ENCODE results near the gene PCDH9.

The PCDH9 gene

GRCh38 chr13:66895780-66896179, 334.4 kb downstream of the PCDH9 start:
- Histone ChIP-seq H2AFZ (ENCODE audit: low read length) (peak overlapping the region; percentile 31), H2BK15ac (ENCODE audit: low read length) (no peak overlapping the region), H2AK5ac (ENCODE audit: low read depth, low read length) (no peak overlapping the region), H3K4me2 (ENCODE audit: insufficient read depth, low read length, poor library complexity, severe bottlenecking) (no peak overlapping the region), H2BK120ac (ENCODE audit: low read depth, low read length) (no peak overlapping the region), H2BK12ac (ENCODE audit: low read length) (no peak overlapping the region), H3K36me3 (replicated peaks in 1 of 2; ENCODE audit: control insufficient read depth in 2 of 2, insufficient read depth in 2 of 2, low read length in 2 of 2) (no peaks in the 10 kb centered on the region), H3K27ac (replicated peaks; ENCODE audit: low read length) (no peak overlapping the region), H3K23ac (ENCODE audit: low read depth, low read length, poor library complexity) (no peak overlapping the region), H3K18ac (ENCODE audit: low read length) (no peak overlapping the region), H3K4me1 (ENCODE audit: control insufficient read depth in 2 of 2, insufficient read depth in 1 of 2, low read depth in 1 of 2, low read length in 2 of 2) (no peaks in the 10 kb centered on the region), H3K4ac (ENCODE audit: low read length) (no peak overlapping the region), H3K9me3 (replicated peaks in 1 of 2; ENCODE audit: control insufficient read depth in 2 of 2, insufficient read depth in 1 of 2, low read depth in 1 of 2, low read length in 2 of 2) (no peaks in the 10 kb centered on the region), H3K27me3 (ENCODE audit: control insufficient read depth in 3 of 3, insufficient read depth in 3 of 3, low read depth in 1 of 3, low read length in 3 of 3) (no peaks in the 10 kb centered on the region), H3K79me1 (ENCODE audit: low read depth, low read length) (no peaks in the 10 kb centered on the region), H4K91ac (ENCODE audit: low read depth, low read length, poor library complexity) (no peak overlapping the region), H4K8ac (ENCODE audit: low read depth, low read length) (no peak overlapping the region), H2BK5ac (ENCODE audit: low read length) (no peak overlapping the region), H3K9ac (ENCODE audit: low read depth, low read length, poor library complexity) (no peak overlapping the region), H3K14ac (ENCODE audit: low read length) (no peak overlapping the region), H3K4me3 (ENCODE audit: low read length in 2 of 2) (no peak overlapping the region)
- no CpG with 5 or more reads among the region's 5 CpGs for WGBS, 2 donors (ENCODE audit: extremely low coverage in 2 of 2, insufficient read length in 2 of 2, insufficient replicate concordance in 1 of 2)
- peak; percentile 0 for DNase-seq (ENCODE audit: low spot score)

GRCh38 chr13:66895320-66895719, 334.8 kb downstream of the PCDH9 start:
- no peak overlapping the region for H3K4me2 ChIP-seq (ENCODE audit: insufficient read depth, low read length, poor library complexity, severe bottlenecking)
- no peaks in the 10 kb centered on the region for H3K9me3 ChIP-seq (replicated peaks in 1 of 2; ENCODE audit: control insufficient read depth in 2 of 2, insufficient read depth in 1 of 2, low read depth in 1 of 2, low read length in 2 of 2)
- H4K8ac ChIP-seq (ENCODE audit: low read depth, low read length), result no peak overlapping the region
- no peak overlapping the region for H3K9ac ChIP-seq (ENCODE audit: low read depth, low read length, poor library complexity)
- H4K91ac ChIP-seq (ENCODE audit: low read depth, low read length, poor library complexity), result no peak overlapping the region
- no peaks in the 10 kb centered on the region for H3K4me1 ChIP-seq (ENCODE audit: control insufficient read depth in 2 of 2, insufficient read depth in 1 of 2, low read depth in 1 of 2, low read length in 2 of 2)
- H3K4ac ChIP-seq (ENCODE audit: low read length), result no peak overlapping the region
- no peak overlapping the region for H3K14ac ChIP-seq (ENCODE audit: low read length)
- no peak overlapping the region for H3K18ac ChIP-seq (ENCODE audit: low read length)
- H3K23ac ChIP-seq (ENCODE audit: low read depth, low read length, poor library complexity), result no peak overlapping the region
- no peak for DNase-seq (ENCODE audit: low spot score)
- no CpG with 5 or more reads among the region's 3 CpGs for WGBS, 2 donors (ENCODE audit: extremely low coverage in 2 of 2, insufficient read length in 2 of 2, insufficient replicate concordance in 1 of 2)
- no peak overlapping the region for H2AK5ac ChIP-seq (ENCODE audit: low read depth, low read length)
- no peaks in the 10 kb centered on the region for H3K27me3 ChIP-seq (ENCODE audit: control insufficient read depth in 3 of 3, insufficient read depth in 3 of 3, low read depth in 1 of 3, low read length in 3 of 3)
- H3K4me3 ChIP-seq (ENCODE audit: low read length in 2 of 2), result no peak overlapping the region
- no peaks in the 10 kb centered on the region for H3K36me3 ChIP-seq (replicated peaks in 1 of 2; ENCODE audit: control insufficient read depth in 2 of 2, insufficient read depth in 2 of 2, low read length in 2 of 2)
- no peak overlapping the region for H3K27ac ChIP-seq (replicated peaks; ENCODE audit: low read length)
- no peak overlapping the region for H2BK5ac ChIP-seq (ENCODE audit: low read length)
- no peaks in the 10 kb centered on the region for H3K79me1 ChIP-seq (ENCODE audit: low read depth, low read length)
- no peak overlapping the region for H2BK120ac ChIP-seq (ENCODE audit: low read depth, low read length)
- H2BK15ac ChIP-seq (ENCODE audit: low read length), result no peak overlapping the region
- H2AFZ ChIP-seq (ENCODE audit: low read length), result no peak overlapping the region
- H2BK12ac ChIP-seq (ENCODE audit: low read length), result no peak overlapping the region

- Histone ChIP-seq H3K4me2 (ENCODE audit: insufficient read depth, low read length, poor library complexity, severe bottlenecking) (no peak overlapping the region), H2AFZ (ENCODE audit: low read length) (peak overlapping the region; percentile 3), H3K23ac (ENCODE audit: low read depth, low read length, poor library complexity) (no peak overlapping the region), H3K4ac (ENCODE audit: low read length) (no peak overlapping the region), H3K4me1 (ENCODE audit: control insufficient read depth in 2 of 2, insufficient read depth in 1 of 2, low read depth in 1 of 2, low read length in 2 of 2) (no peaks in the 10 kb centered on the region), H2AK5ac (ENCODE audit: low read depth, low read length) (no peak overlapping the region), H4K91ac (ENCODE audit: low read depth, low read length, poor library complexity) (no peak overlapping the region), H3K9me3 (replicated peaks in 1 of 2; ENCODE audit: control insufficient read depth in 2 of 2, insufficient read depth in 1 of 2, low read depth in 1 of 2, low read length in 2 of 2) (no peaks in the 10 kb centered on the region), H3K4me3 (ENCODE audit: low read length in 2 of 2) (no peak overlapping the region), H2BK120ac (ENCODE audit: low read depth, low read length) (no peak overlapping the region), H3K79me1 (ENCODE audit: low read depth, low read length) (no peaks in the 10 kb centered on the region), H3K27ac (replicated peaks; ENCODE audit: low read length) (no peak overlapping the region), H3K14ac (ENCODE audit: low read length) (no peak overlapping the region), H2BK15ac (ENCODE audit: low read length) (no peak overlapping the region), H3K27me3 (ENCODE audit: control insufficient read depth in 3 of 3, insufficient read depth in 3 of 3, low read depth in 1 of 3, low read length in 3 of 3) (no peaks in the 10 kb centered on the region), H3K18ac (ENCODE audit: low read length) (no peak overlapping the region), H2BK12ac (ENCODE audit: low read length) (no peak overlapping the region), H4K8ac (ENCODE audit: low read depth, low read length) (no peak overlapping the region), H2BK5ac (ENCODE audit: low read length) (no peak overlapping the region), H3K9ac (ENCODE audit: low read depth, low read length, poor library complexity) (no peak overlapping the region), H3K36me3 (replicated peaks in 1 of 2; ENCODE audit: control insufficient read depth in 2 of 2, insufficient read depth in 2 of 2, low read length in 2 of 2) (no peaks in the 10 kb centered on the region)
- DNase-seq (ENCODE audit: low spot score), result no peak
- WGBS, 2 donors (ENCODE audit: extremely low coverage in 2 of 2, insufficient read length in 2 of 2, insufficient replicate concordance in 1 of 2), result no CpG with 5 or more reads among the region's 1 CpG
These were observed 341.4 kb downstream of the PCDH9 start for GRCh38 chr13:66888698-66889097.

GRCh38 chr13:66887088-66887487, 343.0 kb downstream of the PCDH9 start:
- Histone ChIP-seq H4K91ac (ENCODE audit: low read depth, low read length, poor library complexity) (no peak overlapping the region), H2BK15ac (ENCODE audit: low read length) (no peak overlapping the region), H2BK5ac (ENCODE audit: low read length) (no peak overlapping the region), H3K27ac (replicated peaks; ENCODE audit: low read length) (no peak overlapping the region), H3K36me3 (replicated peaks in 1 of 2; ENCODE audit: control insufficient read depth in 2 of 2, insufficient read depth in 2 of 2, low read length in 2 of 2) (no peaks in the 10 kb centered on the region), H4K8ac (ENCODE audit: low read depth, low read length) (no peak overlapping the region), H3K23ac (ENCODE audit: low read depth, low read length, poor library complexity) (no peak overlapping the region), H2BK12ac (ENCODE audit: low read length) (no peak overlapping the region), H2AFZ (ENCODE audit: low read length) (peak overlapping the region; percentile 6), H3K79me1 (ENCODE audit: low read depth, low read length) (no peaks in the 10 kb centered on the region), H3K4me2 (ENCODE audit: insufficient read depth, low read length, poor library complexity, severe bottlenecking) (no peak overlapping the region), H2BK120ac (ENCODE audit: low read depth, low read length) (no peak overlapping the region), H3K9me3 (replicated peaks in 1 of 2; ENCODE audit: control insufficient read depth in 2 of 2, insufficient read depth in 1 of 2, low read depth in 1 of 2, low read length in 2 of 2) (no peaks in the 10 kb centered on the region), H3K4ac (ENCODE audit: low read length) (no peak overlapping the region), H3K18ac (ENCODE audit: low read length) (no peak overlapping the region), H3K27me3 (ENCODE audit: control insufficient read depth in 3 of 3, insufficient read depth in 3 of 3, low read depth in 1 of 3, low read length in 3 of 3) (no peaks in the 10 kb centered on the region), H3K14ac (ENCODE audit: low read length) (no peak overlapping the region), H3K4me1 (ENCODE audit: control insufficient read depth in 2 of 2, insufficient read depth in 1 of 2, low read depth in 1 of 2, low read length in 2 of 2) (no peaks in the 10 kb centered on the region), H3K4me3 (ENCODE audit: low read length in 2 of 2) (no peak overlapping the region), H2AK5ac (ENCODE audit: low read depth, low read length) (no peak overlapping the region), H3K9ac (ENCODE audit: low read depth, low read length, poor library complexity) (no peak overlapping the region)
- WGBS, 2 donors (ENCODE audit: extremely low coverage in 2 of 2, insufficient read length in 2 of 2, insufficient replicate concordance in 1 of 2), result no CpG with 5 or more reads among the region's 5 CpGs
- no peak for DNase-seq (ENCODE audit: low spot score)

Data from neuronal stem cell (in vitro differentiated cells).